ENCODE data around the gene ZGRF1. TPM values are rescaled to one million over a fixed set of nuclear protein-coding genes. Genes with fewer than 3 reads are reported as not detected.
"Not testable (repeated sequence)": the region's sequence is repeated elsewhere in the genome, so short reads cannot be mapped to it uniquely, and the experiment has no call there.

Gene ZGRF1
- total and polyA plus RNA-seq, 3 donors from 2014 or later: 6.4 to 25.7 (median 16.9) TPM

DNA sequence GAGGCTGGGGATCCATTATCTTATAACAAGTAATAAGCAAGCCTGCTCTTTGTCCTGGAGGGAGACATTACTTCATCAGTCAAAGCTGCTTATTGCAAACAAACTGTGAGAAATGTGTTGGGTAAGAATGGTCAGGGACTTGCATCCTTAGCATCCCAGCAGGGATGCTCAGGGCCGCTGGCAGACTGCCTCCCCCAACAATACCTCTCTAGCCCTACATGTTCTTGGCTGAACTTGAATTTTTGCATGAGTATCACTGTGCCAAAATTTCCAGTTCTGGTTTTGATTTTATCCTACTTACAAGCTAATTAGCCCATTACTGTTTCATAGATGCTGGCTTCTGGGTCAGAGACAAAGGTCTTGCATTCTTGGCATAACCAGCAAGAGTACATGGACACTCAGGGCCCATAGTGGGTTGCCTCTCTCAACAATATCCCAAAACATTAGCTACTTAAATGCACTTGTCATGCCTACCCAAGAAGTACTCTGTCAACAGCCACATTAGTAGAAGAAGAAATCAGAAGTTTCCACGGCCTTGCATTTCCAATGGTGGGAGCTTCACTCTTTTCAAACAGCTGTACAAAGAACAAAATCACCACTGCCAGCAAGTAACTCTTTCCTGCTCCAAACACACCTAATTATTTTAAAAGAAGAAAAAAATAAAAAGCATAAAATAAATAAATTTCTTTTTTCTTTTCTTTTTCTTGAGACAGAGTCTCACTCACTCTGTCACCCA lies 78.9 kb downstream of the ZGRF1 start:
- no peaks in the 10 kb centered on the region for H3K27me3 ChIP-seq
- no peaks in the 10 kb centered on the region for H3K36me3 ChIP-seq (ENCODE audit: low read depth, missing control alignments)
- H3K4me1 ChIP-seq: no peaks in the 10 kb centered on the region
- H3K27ac ChIP-seq: no peak overlapping the region
- intact Hi-C loops (cut with DNase I; ENCODE audit: low total_unique reads): no loop called here
- no peak for TF ChIP-seq POLR2A (IDR thresholded peaks at IDR 0.05)
- TF ChIP-seq, protein P1, sequence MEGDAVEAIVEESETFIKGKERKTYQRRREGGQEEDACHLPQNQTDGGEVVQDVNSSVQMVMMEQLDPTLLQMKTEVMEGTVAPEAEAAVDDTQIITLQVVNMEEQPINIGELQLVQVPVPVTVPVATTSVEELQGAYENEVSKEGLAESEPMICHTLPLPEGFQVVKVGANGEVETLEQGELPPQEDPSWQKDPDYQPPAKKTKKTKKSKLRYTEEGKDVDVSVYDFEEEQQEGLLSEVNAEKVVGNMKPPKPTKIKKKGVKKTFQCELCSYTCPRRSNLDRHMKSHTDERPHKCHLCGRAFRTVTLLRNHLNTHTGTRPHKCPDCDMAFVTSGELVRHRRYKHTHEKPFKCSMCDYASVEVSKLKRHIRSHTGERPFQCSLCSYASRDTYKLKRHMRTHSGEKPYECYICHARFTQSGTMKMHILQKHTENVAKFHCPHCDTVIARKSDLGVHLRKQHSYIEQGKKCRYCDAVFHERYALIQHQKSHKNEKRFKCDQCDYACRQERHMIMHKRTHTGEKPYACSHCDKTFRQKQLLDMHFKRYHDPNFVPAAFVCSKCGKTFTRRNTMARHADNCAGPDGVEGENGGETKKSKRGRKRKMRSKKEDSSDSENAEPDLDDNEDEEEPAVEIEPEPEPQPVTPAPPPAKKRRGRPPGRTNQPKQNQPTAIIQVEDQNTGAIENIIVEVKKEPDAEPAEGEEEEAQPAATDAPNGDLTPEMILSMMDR (IDR thresholded peaks at IDR 0.05): no peak
- H3K4me3 ChIP-seq: no peak overlapping the region
- WGBS, 2 donors: 64 to 72% methylated on average over 2 of the region's 2 CpGs
- H3K9me3 ChIP-seq: no peaks in the 10 kb centered on the region
- DNase-seq: no peak

DNA sequence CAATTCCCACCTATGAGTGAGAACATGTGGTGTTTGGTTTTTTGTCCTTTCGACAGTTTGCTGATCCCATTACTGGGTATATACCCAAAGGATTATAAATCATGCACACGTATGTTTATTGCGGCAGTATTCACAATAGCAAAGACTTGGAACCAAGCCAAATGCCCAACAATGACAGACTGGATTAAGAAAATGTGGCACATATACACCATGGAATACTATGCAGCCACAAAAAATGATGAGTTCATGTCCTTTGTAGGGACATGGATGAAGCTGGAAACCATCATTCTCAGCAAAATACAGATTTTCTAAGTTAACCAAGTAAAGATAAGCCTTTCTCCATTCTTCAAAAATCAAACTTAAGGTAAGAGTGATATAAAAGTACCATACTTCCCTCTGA lies 82.4 kb downstream of the ZGRF1 start:
- intact Hi-C loops (cut with DNase I; ENCODE audit: low total_unique reads); H3K36me3 ChIP-seq (ENCODE audit: low read depth, missing control alignments): not testable (repeated sequence)
- WGBS, 2 donors: 100% methylated on average over 1 to 3 of the region's 3 CpGs

DNA sequence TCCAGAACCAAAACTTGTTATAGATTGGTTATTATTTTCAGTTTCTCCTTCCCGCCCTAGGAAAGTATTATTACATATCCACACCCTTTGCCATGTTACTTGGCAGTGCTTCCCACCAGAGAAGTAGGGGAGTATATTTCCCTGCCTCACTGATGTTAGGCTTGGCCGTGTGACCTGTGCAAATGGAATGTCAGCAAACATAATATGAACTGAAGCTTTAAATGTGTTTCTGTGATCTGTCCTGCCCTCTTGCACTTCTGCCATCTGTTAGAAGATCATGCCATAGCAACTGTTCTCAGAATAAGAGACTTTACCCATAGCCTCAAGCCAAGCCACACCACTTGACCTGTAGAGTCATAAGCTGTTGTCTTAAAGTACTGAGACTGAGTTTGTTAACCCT lies 84.0 kb downstream of the ZGRF1 start:
- 69 to 90% methylated on average over 2 of the region's 2 CpGs for WGBS, 2 donors
- no peaks in the 10 kb centered on the region for H3K36me3 ChIP-seq (ENCODE audit: low read depth, missing control alignments)
- no peak for DNase-seq
- intact Hi-C loops (cut with DNase I; ENCODE audit: low total_unique reads): no loop called here
- H3K4me3 ChIP-seq: no peak overlapping the region
- TF ChIP-seq POLR2A (IDR thresholded peaks at IDR 0.05): no peak
- TF ChIP-seq, protein P1 (IDR thresholded peaks at IDR 0.05): no peak
- H3K9me3 ChIP-seq: no peaks in the 10 kb centered on the region
- H3K27ac ChIP-seq: no peak overlapping the region
- H3K4me1 ChIP-seq: no peaks in the 10 kb centered on the region
- no peaks in the 10 kb centered on the region for H3K27me3 ChIP-seq

More for the DNA sequence above, 82.4 kb downstream of the ZGRF1 start:
- H3K9me3 ChIP-seq, H3K4me3 ChIP-seq, DNase-seq, H3K27me3 ChIP-seq, H3K4me1 ChIP-seq, H3K27ac ChIP-seq: not testable (repeated sequence)

DNA sequence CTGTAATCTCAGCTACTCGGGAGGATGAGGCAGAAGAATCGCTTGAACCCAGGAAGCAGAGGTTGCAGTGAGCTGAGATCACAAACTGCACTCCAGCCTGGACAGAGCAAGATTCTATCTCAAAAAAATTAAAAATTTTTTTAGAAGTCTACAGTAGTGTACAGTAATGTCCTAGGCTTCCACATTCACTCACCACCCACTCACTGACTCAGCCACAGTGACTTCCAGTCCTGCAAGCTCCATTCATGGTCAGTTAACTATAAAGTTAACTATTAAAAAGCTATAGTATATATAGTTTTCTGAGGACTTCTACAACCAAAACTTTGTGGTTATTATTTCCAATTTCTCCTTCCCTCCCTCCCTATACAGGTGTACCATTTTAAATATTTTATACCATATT lies 86.0 kb downstream of the ZGRF1 start:
- TF ChIP-seq, protein P1 (IDR thresholded peaks at IDR 0.05): no peak
- TF ChIP-seq POLR2A (IDR thresholded peaks at IDR 0.05): no peak
- Histone ChIP-seq H3K36me3 (ENCODE audit: low read depth, missing control alignments) (no peaks in the 10 kb centered on the region), H3K4me1 (no peaks in the 10 kb centered on the region), H3K9me3 (no peaks in the 10 kb centered on the region), H3K4me3 (no peak overlapping the region), H3K27ac (no peak overlapping the region), H3K27me3 (no peaks in the 10 kb centered on the region)
- intact Hi-C loops (cut with DNase I; ENCODE audit: low total_unique reads): no loop called here
- 91 to 96% methylated on average over 2 of the region's 2 CpGs for WGBS, 2 donors
- no peak for DNase-seq

DNA sequence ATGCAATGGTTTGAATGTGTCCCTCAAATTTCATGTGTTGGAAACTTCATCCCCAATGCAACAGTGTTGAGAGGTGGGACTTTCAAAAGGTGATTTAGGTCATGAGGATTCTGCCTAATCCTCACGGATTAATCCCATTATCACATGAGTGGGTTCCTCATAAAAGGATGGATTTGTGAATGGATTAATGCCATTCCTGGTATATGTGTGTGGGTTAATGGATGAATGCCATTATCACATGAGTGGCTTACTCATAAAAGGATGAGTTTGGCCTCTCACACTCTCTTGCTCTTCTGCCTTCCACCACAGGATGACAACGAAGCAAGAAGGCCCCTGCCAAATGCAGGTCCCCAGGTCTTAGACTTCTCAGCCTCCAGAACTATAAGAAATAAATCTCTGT lies 90.2 kb downstream of the ZGRF1 start:
- H3K4me1 ChIP-seq: no peaks in the 10 kb centered on the region
- no peaks in the 10 kb centered on the region for H3K9me3 ChIP-seq
- TF ChIP-seq, protein P1 (IDR thresholded peaks at IDR 0.05): no peak
- no peak for TF ChIP-seq POLR2A (IDR thresholded peaks at IDR 0.05)
- no peak overlapping the region for H3K27ac ChIP-seq
- intact Hi-C loops (cut with DNase I; ENCODE audit: low total_unique reads): no loop called here
- 89 to 91% methylated on average over 2 of the region's 2 CpGs for WGBS, 2 donors
- H3K36me3 ChIP-seq (ENCODE audit: low read depth, missing control alignments): no peaks in the 10 kb centered on the region
- no peak for DNase-seq
- H3K4me3 ChIP-seq: no peak overlapping the region
- no peaks in the 10 kb centered on the region for H3K27me3 ChIP-seq
